Measurements from ENCODE around the gene COL5A3. TPM values are rescaled to one million over a fixed set of nuclear protein-coding genes. Genes with fewer than 3 reads are reported as not detected.

COL5A3 gene
- total and polyA plus RNA-seq, 10 donors = 0.51 to 4.8 (median 1.0) TPM

DNA sequence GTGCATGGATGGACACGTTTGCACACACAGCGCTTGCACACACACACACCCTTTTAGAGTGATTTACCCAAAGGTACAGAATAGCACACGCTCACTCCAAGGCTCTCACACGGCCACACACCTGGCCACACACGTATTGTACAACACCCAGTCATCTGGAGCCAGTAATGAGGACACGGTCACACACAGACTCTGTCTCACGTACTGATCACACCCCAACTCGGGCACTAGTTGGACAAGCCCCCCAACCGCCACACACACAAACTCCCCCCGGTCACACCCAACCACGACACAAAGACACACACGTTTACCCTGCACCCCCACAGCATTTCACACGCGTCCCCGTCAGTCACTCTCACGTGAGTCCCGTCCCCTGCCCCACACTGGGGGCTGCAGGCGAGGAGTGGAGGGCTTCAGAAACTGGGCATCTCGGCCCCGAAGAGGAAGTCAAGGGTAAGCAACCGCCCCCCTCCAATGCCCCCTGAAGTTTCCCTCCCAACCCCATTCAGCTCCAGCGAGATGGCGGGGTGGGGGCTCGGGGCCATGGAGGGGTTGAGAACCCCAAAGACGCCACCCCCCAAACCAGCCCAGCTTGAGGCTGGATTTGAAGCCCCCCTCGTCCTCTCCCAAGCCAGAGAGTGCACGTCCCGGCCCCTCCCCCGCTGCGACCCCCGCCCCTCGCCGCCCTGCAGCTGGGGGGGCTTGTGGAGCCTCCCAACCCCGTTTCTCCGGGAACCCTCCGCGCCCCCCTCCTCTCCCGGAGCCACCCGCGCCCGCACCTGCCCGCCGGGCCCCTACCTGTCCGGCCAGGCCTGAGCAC is 74.6 kb downstream of the COL5A3 start:
- peaks cover 6 to 40% (median 27%) of the 10 kb centered on the region in 6 donors for H3K4me1 ChIP-seq
- TF ChIP-seq POLR2A (IDR thresholded peaks at IDR 0.05) (no peak), POLR2AphosphoS5 (IDR thresholded peaks at IDR 0.05) (no peak), CTCF (IDR thresholded peaks at IDR 0.05 in 8 of 11, conservative IDR thresholded peaks at IDR 0.05 in 3 of 11) (no peak)
- H3K36me3 ChIP-seq = no peaks in the 10 kb centered on the region
- peak overlapping the region in 6 of 8 donors; percentile 1 to 62 (median 24) for H3K4me3 ChIP-seq
- no peak for DNase-seq
- 2 to 4% (median 2%) methylated on average over 33 to 44 of the region's 44 CpGs for WGBS, 5 donors
- intact Hi-C loops (cut with DNase I; ENCODE audit: low total_unique reads) = loop anchor here (2.0 kb wide), 1 partner anchor 91 kb away; no protein-coding TSS in a partner anchor
- H3K27ac ChIP-seq = no peak overlapping the region
- H3K9me3 ChIP-seq = peaks cover 0 to 3% (median 0%) of the 10 kb centered on the region in 8 donors
- H3K27me3 ChIP-seq (replicated peaks in 1 of 7) = peaks cover 3 to 89% (median 57%) of the 10 kb centered on the region in 7 donors

DNA sequence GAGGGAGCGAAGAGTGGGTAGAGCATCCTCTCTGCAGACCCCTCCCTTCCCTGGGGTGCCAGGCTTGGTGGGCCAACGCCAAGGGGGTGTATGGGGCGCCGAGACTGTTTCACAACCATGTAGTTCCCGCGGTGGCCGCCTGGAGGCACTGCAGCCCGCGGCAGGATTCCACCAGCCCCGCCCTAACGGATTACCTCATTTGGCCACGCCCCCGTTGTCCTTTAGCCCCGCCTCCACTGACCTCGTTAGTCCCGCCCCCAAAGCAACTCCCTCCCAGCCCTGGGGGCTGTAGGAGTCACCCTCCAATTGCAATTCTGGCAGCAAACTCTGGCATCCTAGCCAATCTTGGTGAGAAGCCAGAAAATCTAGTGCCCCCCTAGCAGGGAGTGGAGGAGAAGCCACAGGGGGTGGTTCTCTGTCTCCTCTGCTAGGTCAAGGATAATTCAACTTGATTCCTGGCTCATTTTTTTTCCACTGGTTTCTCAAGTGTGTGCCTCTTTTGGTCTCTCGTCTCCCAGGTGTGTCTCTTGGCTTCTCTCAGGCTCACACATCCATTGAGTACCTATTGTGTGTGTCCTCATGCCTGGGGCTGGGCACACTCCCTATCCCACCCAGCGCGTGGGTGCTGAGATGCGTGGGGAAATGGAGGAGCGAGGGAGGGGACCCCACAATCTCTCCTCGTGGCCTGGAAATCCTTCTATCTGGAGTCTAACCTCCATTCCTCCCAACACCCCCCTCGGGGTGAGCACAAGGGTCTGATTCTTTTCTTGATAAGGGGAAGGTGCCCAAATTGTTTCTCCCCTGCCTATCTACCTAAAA is 76.0 kb downstream of the COL5A3 start:
- no peaks in the 10 kb centered on the region for H3K36me3 ChIP-seq
- intact Hi-C loops (cut with DNase I; ENCODE audit: low total_unique reads) = loop anchor here (2.0 to 5.0 kb wide), 3 partner anchors 92 to 453 kb away; no protein-coding TSS in a partner anchor
- peaks cover 3 to 83% (median 57%) of the 10 kb centered on the region in 7 donors for H3K27me3 ChIP-seq (replicated peaks in 1 of 7)
- H3K27ac ChIP-seq = no peak overlapping the region
- TF ChIP-seq POLR2A (IDR thresholded peaks at IDR 0.05) (no peak), POLR2AphosphoS5 (IDR thresholded peaks at IDR 0.05) (peak in 1 of 3 donors; percentile 50), CTCF (IDR thresholded peaks at IDR 0.05 in 8 of 11, conservative IDR thresholded peaks at IDR 0.05 in 3 of 11) (peak; percentile 43 to 86 (median 77))
- peaks cover 6 to 41% (median 28%) of the 10 kb centered on the region in 6 donors for H3K4me1 ChIP-seq
- H3K4me3 ChIP-seq = no peak overlapping the region
- peaks cover 0 to 3% (median 0%) of the 10 kb centered on the region in 8 donors for H3K9me3 ChIP-seq
- DNase-seq = peak; percentile 88
- WGBS, 5 donors = 7 to 16% (median 11%) methylated on average over 20 to 23 of the region's 23 CpGs

DNA sequence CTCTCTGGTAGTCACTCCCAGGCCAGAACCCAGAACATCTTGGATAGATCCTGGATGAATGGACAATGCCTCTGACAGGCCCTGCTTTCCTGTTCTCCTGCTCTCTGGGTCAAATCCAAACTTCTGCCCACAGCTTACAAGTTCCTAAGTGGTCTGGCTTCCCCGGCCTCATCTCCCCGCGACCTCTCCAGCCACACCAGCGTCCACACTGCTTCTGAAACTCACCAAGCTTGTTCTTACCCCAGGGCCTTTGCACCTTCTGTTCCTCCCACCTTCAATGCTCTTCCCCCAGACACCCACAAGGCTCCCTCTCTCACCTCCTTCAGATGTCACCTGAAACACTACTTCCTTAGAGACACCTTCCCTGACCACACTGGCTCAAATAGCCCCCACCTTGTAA is 77.5 kb downstream of the COL5A3 start:
- WGBS, 5 donors = 82 to 89% (median 86%) methylated on average over 4 of the region's 4 CpGs
- no peak for DNase-seq
- Histone ChIP-seq H3K27ac (no peak overlapping the region), H3K4me3 (no peak overlapping the region), H3K27me3 (replicated peaks in 1 of 7) (peaks cover 3 to 70% (median 57%) of the 10 kb centered on the region in 7 donors), H3K9me3 (peaks cover 0 to 3% (median 0%) of the 10 kb centered on the region in 8 donors), H3K36me3 (no peaks in the 10 kb centered on the region), H3K4me1 (peaks cover 6 to 41% (median 28%) of the 10 kb centered on the region in 6 donors)
- intact Hi-C loops (cut with DNase I; ENCODE audit: low total_unique reads) = loop anchor here (5.0 kb wide), 2 partner anchors 314 to 454 kb away; no protein-coding TSS in a partner anchor
- TF ChIP-seq POLR2A (IDR thresholded peaks at IDR 0.05) (no peak), POLR2AphosphoS5 (IDR thresholded peaks at IDR 0.05) (no peak), CTCF (IDR thresholded peaks at IDR 0.05 in 8 of 11, conservative IDR thresholded peaks at IDR 0.05 in 3 of 11) (no peak)

Data from spleen (tissue), 11 donors.